Transverse colon (tissue), 4 donors: ENCODE measurements around the gene PLA2G2D.

Experiments used
- EP300 ChIP-seq: sonication (generic); formaldehyde crosslinking; IDR thresholded peaks from one replicate; pipeline ENCODE4 v1.6.1; 2017; ENCODE audit warnings: antibody characterized with exemption, low read depth
- POLR2A ChIP-seq: fragments of 450-650 bp; IDR thresholded peaks from one replicate; pipeline ENCODE4 v1.6.1; 2016; ENCODE audit warnings: antibody characterized with exemption, mild to moderate bottlenecking, moderate library complexity
- POLR2AphosphoS5 ChIP-seq, 3 donors: sonication (generic); formaldehyde crosslinking; IDR thresholded peaks; one replicate each; pipeline ENCODE4 v1.6.1; 2016; ENCODE audit warnings: antibody characterized with exemption in 3 of 3
- TF ChIP-seq, protein P1 (sequence below), 5 experiments: fragments of 200-600 bp in 3 of 5; fragments of 450-650 bp in 2 of 5; sonication (generic) in 3 of 5; IDR thresholded peaks; 1 replicate in 2 of 5; 2 replicates in 3 of 5; pipeline ENCODE4 v1.5.1; 2016 to 2017; ENCODE audit warnings: antibody characterized with exemption in 5 of 5, inconsistent platforms in 3 of 5, mild to moderate bottlenecking in 2 of 5, moderate library complexity in 1 of 5

GRCh38 chr1:20153000-20153418, 33.7 kb upstream of the PLA2G2D start:
- TF ChIP-seq POLR2A (no peak), EP300 (no peak), POLR2AphosphoS5 (IDR thresholded peaks at IDR 0.05) (no peak)
- TF ChIP-seq, protein P1, sequence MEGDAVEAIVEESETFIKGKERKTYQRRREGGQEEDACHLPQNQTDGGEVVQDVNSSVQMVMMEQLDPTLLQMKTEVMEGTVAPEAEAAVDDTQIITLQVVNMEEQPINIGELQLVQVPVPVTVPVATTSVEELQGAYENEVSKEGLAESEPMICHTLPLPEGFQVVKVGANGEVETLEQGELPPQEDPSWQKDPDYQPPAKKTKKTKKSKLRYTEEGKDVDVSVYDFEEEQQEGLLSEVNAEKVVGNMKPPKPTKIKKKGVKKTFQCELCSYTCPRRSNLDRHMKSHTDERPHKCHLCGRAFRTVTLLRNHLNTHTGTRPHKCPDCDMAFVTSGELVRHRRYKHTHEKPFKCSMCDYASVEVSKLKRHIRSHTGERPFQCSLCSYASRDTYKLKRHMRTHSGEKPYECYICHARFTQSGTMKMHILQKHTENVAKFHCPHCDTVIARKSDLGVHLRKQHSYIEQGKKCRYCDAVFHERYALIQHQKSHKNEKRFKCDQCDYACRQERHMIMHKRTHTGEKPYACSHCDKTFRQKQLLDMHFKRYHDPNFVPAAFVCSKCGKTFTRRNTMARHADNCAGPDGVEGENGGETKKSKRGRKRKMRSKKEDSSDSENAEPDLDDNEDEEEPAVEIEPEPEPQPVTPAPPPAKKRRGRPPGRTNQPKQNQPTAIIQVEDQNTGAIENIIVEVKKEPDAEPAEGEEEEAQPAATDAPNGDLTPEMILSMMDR (IDR thresholded peaks at IDR 0.05), result no peak
